ENCODE measurements around the gene C5orf24. TPM values are rescaled to one million over a fixed set of nuclear protein-coding genes. Genes with fewer than 3 reads are reported as not detected.

C5orf24 gene
- total and polyA plus RNA-seq, 2 donors: 34.1 to 73.4 TPM

DNA sequence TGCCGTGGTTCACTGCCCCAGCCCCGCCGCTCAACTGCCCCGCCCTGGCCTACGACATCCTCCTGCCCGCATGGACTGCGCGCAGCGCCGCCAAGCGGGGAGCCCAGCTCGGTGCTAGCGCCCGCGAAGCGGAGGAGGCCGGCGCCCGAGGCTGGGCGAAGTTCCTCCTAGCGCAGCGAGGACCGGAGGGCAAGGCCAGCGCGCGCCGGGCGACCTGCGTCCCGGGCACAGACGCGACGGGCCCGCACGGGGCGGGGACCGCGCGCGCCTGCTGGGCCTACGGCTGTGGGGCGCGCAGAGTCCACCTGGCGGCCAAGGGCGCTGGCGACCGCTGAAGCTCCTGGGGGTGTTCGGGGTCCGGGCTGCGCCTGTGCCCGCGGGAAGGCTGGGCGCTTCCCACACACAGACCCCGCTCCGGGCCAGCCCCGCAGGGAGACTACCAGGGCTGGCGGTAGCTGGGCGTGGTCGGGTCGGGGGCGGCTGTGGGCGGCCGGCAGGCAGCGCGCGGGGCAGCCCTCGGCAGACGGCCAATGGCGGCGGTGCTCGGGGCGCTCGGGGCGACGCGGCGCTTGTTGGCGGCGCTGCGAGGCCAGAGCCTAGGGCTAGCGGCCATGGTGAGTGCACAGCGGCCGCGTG, 59.0 kb downstream of the C5orf24 start, which contains the start of gene PCBD2:
Gene PCBD2, plus strand, starts transcription at position 522 of the 636 bp plus-strand sequence. Its CDS starts 9 bp downstream, at position 531.
- H3K4me1 ChIP-seq (ENCODE audit: insufficient read depth): no peaks in the 10 kb centered on the region
- WGBS: under 1% methylated on average over 84 of the region's 84 CpGs
- no peaks in the 10 kb centered on the region for H3K36me3 ChIP-seq (ENCODE audit: insufficient read depth)
- H3K27ac ChIP-seq (ENCODE audit: low read depth): peak within 1 kb of the TSS; percentile 99
- H3K4me3 ChIP-seq (ENCODE audit: low read depth, low read length): peak within 1 kb of the TSS; percentile 92
- peak; percentile 40 for DNase-seq (ENCODE audit: extremely low spot score)

DNA sequence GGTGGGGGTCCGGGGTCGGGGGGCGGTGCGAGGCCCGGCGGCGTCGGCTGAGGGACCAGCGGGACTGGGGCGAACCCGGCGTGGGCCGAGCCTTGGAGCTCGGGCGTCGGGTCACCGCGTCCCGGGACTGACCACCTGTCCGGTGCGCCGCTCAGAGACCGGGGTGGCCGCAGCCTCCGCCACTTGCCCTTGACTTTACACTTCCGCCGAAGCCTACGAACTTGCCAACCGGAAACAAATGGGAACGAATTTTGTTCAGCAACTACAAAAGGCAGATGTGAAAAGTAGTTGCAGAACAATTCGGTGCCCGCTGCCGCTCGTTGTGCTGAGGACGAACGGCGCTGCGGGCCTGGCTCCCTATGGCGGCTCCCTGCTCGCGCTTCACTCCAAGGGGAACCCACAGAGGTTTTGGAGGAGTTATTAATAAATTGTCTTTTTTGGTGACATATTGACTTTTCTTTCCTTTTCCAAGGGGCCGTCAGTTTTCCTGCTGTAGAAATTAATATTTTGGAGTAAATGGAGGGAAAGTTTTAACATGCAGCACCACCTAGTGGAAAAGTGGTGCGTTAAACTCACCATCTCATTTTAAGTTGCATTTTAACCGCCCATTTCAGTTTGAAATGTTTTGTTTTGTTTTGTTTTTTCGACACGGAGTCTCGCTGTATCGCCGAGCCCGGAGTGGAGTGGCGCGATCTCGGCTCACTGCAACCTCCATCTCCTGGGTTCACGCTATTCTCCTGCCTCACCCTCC, 59.7 kb downstream of the C5orf24 start:
- Histone ChIP-seq H3K4me1 (ENCODE audit: insufficient read depth) (no peaks in the 10 kb centered on the region), H3K4me3 (ENCODE audit: low read depth, low read length) (peak overlapping the region; percentile 92), H3K36me3 (ENCODE audit: insufficient read depth) (no peaks in the 10 kb centered on the region), H3K27ac (ENCODE audit: low read depth) (peak overlapping the region; percentile 99)
- peak; percentile 59 for DNase-seq (ENCODE audit: extremely low spot score)
- under 1% methylated on average over 54 of the region's 54 CpGs for WGBS

DNA sequence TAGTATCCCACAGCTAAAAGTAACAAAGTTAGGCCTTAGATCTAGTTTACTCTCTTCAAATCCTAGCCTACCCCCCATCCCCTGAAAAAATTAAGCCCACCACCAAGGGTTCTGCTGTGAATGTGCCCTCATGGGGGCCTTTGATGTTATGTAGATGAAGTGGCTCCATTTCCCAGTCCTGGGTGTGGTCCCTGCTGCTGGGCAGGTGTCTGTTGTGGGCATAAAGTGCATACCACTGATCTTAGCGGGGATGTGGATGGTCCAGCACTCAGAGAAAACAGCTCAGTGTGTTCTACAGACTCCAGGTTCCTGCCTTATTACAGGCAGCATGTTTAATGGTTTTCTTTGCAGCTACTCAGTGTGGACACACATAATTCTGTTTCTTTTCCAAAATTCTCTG, 61.0 kb downstream of the C5orf24 start:
- Histone ChIP-seq H3K36me3 (ENCODE audit: insufficient read depth) (no peaks in the 10 kb centered on the region), H3K27ac (ENCODE audit: low read depth) (no peak overlapping the region), H3K4me1 (ENCODE audit: insufficient read depth) (no peaks in the 10 kb centered on the region), H3K4me3 (ENCODE audit: low read depth, low read length) (no peak overlapping the region)
- WGBS: 97% methylated on average over 1 of the region's 1 CpG
- no peak for DNase-seq (ENCODE audit: extremely low spot score)

Other genes starting within 250 kb of the C5orf24 start
- gene SAR1B, start 213.1 kb upstream of the C5orf24 start, total RNA-seq: 47.4 TPM
- 21.9 TPM for gene SAR1B, start 213.1 kb upstream of the C5orf24 start, polyA plus RNA-seq
- gene SEC24A, start 197.2 kb upstream of the C5orf24 start, total RNA-seq: 52.7 TPM
- 7.8 TPM for gene SEC24A, start 197.2 kb upstream of the C5orf24 start, polyA plus RNA-seq
- gene CAMLG, start 107.4 kb upstream of the C5orf24 start, total RNA-seq: 44.0 TPM
- gene CAMLG, start 107.4 kb upstream of the C5orf24 start, polyA plus RNA-seq: 49.7 TPM
- gene DDX46, start 87.2 kb upstream of the C5orf24 start, total RNA-seq: 50.5 TPM
- 28.4 TPM for gene DDX46, start 87.2 kb upstream of the C5orf24 start, polyA plus RNA-seq
- 133 TPM for gene TXNDC15, start 28.4 kb downstream of the C5orf24 start, total RNA-seq
- 94.2 TPM for gene TXNDC15, start 28.4 kb downstream of the C5orf24 start, polyA plus RNA-seq
- gene PCBD2, start 59.2 kb downstream of the C5orf24 start, total RNA-seq: 11.9 TPM
- 5.4 TPM for gene PCBD2, start 59.2 kb downstream of the C5orf24 start, polyA plus RNA-seq
- gene CATSPER3, start 121.9 kb downstream of the C5orf24 start, total RNA-seq: not detected
- gene CATSPER3, start 121.9 kb downstream of the C5orf24 start, polyA plus RNA-seq: 0.72 TPM
- gene PITX1, start 188.3 kb downstream of the C5orf24 start, total RNA-seq: 50.1 TPM
- gene PITX1, start 188.3 kb downstream of the C5orf24 start, polyA plus RNA-seq: 178 TPM